Activated CD4-positive, alpha-beta T cell treated with anti-CD3 and anti-CD28 coated beads for 4 hours (primary cell): ENCODE results near the gene PPP4R4.
"Not testable (repeated sequence)": the region's sequence is repeated elsewhere in the genome, so short reads cannot be mapped to it uniquely, and the experiment has no call there.

Experiments
- DNase-seq, 2 donors: peaks; one replicate each; pipeline ENCODE4 v3.0.0-alpha.2; 2020

PPP4R4 gene

GRCh38 chr14:94144765-94145164, 29.4 kb upstream of the PPP4R4 start:
- no peak for DNase-seq

DNA sequence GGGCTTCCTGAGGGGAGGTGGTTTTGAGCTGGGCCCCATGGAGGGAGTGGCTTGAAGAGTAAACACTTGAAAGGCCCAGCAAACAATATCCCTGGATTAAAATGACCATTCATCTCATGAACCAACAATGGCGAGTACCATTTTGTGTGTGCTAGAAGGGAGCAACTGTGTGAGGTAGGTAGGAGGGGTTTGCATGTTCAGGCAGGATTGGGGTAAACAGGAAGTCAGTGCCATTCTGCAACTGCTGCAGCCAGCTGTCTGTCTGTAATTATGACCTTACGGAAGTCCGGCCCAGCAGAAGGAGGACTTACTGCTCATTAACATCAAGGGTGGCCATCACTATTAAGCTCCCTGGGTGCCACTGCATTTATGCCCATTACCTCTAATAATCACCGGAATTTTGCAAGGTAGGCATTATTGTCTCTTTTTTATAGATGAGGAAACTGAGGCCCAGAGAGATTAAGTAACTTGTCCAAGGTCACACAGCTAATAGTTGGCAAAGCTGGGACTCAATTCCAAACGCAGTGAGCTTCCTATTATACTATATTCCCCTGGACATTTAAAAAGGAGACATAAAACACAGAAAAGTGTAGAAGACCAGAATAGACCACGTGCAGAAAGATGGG, 28.1 kb upstream of the PPP4R4 start:
- no peak for DNase-seq

DNA sequence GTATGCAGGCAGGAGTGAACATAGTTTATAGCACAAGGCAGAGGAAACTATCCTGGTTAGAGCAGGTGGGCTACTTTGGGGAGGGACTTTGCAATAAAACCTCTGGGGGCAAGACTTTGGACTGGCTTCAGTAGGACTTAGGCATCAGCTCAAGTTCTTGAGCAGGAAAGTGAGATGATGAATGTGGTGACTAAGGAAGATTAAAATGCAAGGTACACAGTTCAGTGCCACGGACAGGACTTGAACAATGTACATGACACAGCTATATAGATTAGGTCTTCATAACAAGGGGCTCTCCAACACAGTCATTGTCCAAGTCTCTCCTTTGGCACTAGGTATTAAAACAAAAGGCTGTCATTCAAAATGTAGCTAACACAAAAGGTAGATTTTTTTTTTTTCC, 21.4 kb upstream of the PPP4R4 start:
- no peak for DNase-seq

DNA sequence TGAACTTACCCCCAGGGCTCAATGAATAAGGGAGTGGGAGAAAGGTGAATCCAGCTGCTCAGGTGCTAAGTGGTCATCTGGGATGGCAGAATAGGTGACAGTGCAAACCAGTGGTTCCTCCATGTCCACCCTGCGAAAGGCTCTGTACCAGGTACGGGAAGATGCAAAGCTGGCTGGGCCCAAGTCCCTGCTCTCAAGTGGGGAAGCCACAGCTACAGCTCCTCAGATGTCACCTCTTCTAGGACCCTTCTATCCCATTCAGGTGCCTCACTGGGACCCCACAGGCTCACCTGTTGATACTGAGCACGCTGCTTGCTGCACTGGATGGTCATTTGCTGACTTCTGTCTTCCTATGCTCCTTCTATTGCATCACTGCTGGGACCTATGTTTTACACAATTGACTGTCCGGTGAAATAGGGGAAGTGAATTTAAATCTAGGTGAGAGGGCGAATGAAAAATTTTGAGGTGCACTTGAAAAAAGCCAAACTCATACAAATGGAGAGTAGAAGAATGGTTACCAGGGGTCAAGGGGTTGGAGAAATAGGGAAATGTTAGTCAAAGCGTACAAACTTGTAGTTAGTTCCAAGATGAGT, 20.3 kb upstream of the PPP4R4 start:
- DNase-seq = no peak

DNA sequence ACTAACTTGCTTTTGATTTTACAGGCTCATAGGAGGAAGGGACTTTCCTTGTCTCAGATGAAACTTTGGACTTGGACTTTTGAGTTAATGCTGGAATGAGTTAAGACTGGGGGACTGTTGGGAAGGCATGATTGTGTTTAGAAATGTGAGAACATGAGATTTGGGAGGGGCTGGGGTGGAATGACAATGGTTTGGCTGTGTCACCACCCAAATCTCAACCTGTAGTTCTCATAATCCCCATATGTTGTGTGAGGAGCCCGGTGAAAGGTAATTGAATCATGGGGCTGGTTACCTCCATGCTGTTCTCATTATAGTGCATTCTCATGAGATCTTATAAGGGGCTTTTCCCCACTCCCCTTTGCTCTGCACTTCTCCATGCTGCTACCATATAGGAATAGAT, 18.0 kb upstream of the PPP4R4 start:
- DNase-seq = not testable (repeated sequence)

- no peak for DNase-seq
These were observed 16.9 kb upstream of the PPP4R4 start for GRCh38 chr14:94157197-94157596.

GRCh38 chr14:94158239-94158883, 15.8 kb upstream of the PPP4R4 start:
- no peak for DNase-seq

DNA sequence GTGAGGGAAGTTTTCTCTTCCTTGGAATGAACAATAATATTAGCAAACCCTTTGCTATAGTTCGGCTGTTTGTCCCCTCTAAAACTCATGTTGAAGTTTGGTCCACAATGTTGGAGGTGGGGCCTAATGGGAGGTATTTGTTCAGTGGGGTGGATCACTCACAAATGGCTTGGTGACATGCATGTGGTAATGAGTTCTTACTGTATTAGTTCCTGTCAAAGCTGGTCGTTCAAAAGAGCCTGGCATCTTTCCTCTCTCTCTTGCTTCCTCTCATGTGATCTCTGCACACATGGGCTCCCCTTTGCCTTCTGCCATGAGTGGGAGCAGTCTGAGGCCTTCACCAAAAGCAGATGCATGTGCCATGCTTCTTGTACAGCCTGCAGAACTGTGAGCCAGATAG, 13.1 kb upstream of the PPP4R4 start:
- DNase-seq = no peak

- DNase-seq = no peak
These were observed 12.1 kb upstream of the PPP4R4 start for GRCh38 chr14:94161981-94162380.

DNA sequence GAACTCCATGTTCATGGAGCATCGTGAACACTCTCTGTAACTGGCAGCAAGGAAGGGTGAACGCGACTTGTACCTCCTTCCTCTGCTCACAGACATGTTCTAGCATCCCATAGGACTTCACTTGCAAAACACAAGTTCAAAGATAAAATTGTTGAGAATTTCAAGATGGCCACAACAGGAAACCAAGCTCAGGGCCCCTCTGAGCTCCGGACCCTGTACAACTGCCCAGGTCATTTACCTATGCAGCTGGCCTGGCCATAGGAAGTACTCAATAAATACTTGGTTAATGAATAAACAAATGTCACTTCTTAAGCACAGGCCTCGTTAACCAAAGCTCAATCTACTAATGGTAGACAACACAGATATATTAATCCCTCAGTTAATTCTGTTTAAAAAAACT, 11.7 kb upstream of the PPP4R4 start:
- no peak for DNase-seq

- no peak for DNase-seq
These were observed 10.3 kb upstream of the PPP4R4 start for GRCh38 chr14:94163796-94164195.

DNA sequence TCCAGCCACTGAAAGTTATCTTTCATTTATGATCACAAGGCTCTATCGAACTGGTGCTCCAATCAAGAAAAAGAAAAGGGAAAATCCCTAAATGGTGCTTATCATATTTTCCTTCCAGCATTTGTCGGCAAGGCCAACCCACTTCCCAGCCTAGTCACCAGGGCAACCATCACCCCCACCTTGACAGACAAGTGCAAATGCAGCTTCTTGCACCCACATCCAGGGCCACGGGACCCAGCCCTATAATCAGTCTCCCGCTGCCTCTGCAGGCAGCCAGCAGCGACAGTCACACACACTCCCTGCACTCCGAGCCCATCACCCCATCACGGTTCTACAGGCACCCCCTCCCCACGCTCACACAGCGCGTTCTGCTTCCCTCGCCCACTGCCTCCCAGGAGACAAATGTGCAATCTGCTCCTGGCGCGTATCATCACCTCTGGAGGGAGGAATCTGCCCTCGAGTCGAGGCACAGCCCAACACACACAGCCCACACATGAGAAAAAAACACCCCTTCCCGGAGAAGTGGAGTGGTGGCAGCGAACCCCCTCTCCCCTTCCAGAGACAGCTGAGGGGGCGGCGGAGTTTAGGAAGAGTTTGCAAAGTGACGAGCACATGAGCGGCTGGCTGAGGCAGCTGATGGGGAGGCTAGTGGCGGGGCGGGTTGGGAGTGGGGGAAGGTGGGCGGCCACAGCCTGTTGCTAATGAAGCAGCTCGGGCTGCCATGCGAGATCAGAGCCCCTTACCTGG, 9.3 kb upstream of the PPP4R4 start:
- no peak for DNase-seq

DNA sequence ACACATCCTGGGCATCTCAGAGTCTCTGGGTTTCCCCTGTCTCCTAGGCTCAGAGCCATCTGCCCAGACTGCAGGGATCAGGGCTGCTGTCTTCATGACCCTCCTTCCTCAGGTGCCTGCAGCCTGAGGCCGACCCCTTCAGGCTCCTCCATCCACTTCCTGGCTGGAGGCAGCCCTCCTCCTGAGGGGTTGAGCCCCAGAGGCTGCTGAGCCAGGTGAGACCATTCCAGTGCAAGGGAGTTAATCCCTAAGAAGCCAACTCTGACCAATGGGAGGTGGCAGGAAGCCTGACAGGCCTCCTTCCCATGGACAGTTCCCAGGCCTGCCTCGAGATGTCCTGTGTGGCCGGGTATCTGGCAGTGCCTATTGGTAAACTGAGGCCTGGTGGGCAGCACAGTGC, 8.4 kb upstream of the PPP4R4 start:
- DNase-seq = no peak

DNA sequence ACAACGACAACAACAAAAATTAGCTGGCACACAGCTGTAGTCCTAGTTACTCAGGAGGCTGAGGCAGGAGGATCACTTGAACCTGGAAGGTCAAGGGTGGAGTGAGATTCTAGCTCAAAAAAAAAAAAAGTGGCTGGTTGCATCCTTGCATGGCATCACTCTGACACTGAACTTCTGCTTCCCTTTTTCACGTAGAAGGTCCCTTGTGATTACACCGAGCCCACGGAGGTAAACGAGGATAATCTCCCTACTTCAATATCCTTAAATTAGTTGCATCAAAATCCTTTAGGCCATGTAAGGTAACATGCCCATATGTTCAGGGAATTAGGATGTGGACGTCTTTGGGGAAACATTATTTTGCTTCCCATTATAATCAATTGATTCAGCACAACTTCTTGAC, 4.0 kb upstream of the PPP4R4 start:
- no peak for DNase-seq

GRCh38 chr14:94171208-94171607, 2.9 kb upstream of the PPP4R4 start:
- DNase-seq = no peak

DNA sequence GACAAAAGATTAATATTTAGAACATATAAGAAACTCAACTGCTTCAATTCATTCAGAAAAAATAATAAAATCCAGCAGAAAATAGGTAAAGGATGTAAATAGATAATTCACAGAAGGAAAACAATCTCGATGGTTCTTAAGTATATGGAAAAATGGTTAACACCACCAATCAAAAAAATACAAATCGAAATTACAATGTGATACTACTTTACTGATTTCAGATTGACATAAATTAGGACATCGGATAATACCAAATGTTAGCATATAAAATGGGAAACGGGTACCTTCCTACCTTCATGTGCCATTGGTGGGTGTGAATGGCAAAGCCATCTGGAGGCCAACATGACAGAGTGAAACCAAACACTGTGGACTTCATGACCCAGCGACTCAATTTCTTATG, 1.6 kb upstream of the PPP4R4 start:
- no peak for DNase-seq

GRCh38 chr14:94173471-94173884, 644 bp upstream of the PPP4R4 start:
- no peak for DNase-seq

GRCh38 chr14:94174604-94175010, 485 bp downstream of the PPP4R4 start:
- peak in 1 of 2 donors; percentile 4 for DNase-seq

DNA sequence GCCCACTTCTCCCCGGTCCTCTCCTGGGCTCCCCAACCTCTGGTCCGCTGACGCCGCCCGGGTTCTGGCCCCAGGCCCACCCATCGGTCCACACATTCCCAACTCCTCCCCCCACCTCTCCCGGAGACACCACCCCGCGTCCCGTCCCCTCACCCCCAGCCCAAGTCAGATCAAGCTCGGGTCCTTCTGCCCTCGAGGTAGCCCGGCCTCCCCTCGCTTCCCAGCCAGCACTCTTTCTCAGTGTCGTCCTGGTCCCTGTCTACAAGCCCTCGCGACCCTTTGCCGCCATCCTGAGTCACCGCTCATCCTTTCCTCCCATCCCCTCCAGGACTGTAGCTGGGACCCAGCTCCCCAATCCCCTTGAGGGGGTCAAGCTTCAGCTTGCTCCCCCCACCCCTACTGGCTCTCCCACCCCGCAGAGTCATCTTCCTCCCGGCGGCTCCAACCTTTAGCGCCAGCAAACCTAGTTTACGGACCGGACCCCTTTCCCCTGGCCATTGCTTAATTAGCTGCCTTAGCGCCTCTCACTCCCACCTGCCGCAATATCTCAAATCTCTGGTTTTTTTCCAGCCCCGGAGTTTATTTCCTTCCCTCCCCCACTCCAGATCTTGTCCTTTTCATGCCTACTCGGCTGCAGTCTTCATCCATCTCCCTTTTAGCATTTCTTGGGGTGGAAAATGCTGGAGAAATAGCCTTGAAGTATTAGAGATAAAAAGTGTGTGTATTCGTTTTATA, 1.1 kb downstream of the PPP4R4 start:
- DNase-seq = peak in 1 of 2 donors; percentile 14

DNA sequence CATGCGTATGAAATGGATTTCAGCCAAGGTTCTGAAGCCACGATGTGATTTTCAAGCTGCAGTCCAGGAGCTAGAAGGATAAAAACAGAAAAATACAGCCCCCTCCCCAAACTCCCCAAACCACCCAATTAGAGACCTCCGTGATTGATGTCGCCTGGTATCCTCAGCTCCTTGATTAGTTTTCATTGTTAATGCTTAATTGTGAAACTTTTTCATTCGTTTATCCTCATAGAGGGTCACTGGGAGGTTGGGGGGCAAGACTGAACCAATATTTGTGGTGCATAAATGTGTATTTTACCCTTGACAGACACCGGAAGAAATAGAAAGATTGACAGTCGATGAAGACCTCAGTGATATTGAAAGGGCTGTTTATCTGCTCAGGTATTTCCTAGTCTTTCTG, 1.6 kb downstream of the PPP4R4 start:
- DNase-seq = no peak

GRCh38 chr14:94176808-94177207, 2.7 kb downstream of the PPP4R4 start:
- DNase-seq = no peak

DNA sequence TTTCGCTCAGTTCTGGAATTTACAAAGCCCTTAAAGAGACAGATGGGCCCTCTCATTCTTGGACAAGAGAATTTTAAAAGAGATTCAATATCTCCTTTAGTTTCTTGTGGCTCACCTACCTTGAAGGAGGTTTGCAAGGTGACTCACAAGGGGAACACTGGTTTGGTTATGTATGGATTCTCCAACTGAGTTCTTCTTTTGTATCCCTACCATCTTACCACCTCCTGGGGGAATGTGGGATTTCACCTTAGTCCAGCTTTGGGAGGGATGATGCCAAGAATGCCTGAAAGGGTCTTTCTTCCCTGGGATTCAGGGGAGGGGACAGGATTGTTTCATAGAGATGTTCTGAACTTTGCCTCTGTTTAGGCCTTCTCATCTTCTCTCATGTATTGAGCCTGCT, 3.7 kb downstream of the PPP4R4 start:
- no peak for DNase-seq

DNA sequence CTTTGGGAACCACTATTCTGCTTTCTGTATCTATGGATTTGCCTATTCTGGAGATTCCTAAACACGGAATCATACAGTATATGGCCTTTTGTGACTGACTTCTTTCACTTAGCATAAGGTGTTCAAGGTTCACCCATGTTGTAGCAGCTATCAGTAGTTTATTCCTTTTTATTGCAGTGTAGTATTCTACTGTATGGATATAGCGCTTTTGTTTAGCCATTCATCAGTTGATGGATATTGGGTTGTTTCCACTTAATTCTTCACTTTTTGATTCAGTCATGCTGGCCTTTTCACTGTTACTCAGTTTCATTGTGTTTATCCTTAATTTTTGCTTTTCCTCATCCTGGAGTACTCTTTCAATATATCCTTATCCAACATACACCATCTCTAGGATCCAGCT, 5.1 kb downstream of the PPP4R4 start:
- no peak for DNase-seq
